HG02798 (cell line): ENCODE measurements around the gene FGD4.

ENCODE experiments used
- ATAC-seq: cut with Tn5 transposase; IDR thresholded peaks from one replicate; pipeline ENCODE4 v1.9.1; 2021; ENCODE audit warnings: mild to moderate bottlenecking; ENCODE audit not compliant: unreplicated experiment, poor library complexity

FGD4 gene

GRCh38 chr12:32451816-32452215 lies 52.5 kb downstream of the FGD4 start:
- ATAC-seq: no peak

GRCh38 chr12:32454075-32454474 lies 54.7 kb downstream of the FGD4 start:
- no peak for ATAC-seq

- ATAC-seq: no peak
These were observed 55.5 kb downstream of the FGD4 start for GRCh38 chr12:32454866-32455265.

- ATAC-seq: no peak
These were observed 56.3 kb downstream of the FGD4 start for GRCh38 chr12:32455607-32456071.

GRCh38 chr12:32457251-32458025 lies 58.1 kb downstream of the FGD4 start:
- ATAC-seq: no peak

GRCh38 chr12:32460638-32461037 lies 61.3 kb downstream of the FGD4 start:
- no peak for ATAC-seq

GRCh38 chr12:32462908-32463307 lies 63.5 kb downstream of the FGD4 start:
- no peak for ATAC-seq

GRCh38 chr12:32466187-32466586 lies 66.8 kb downstream of the FGD4 start:
- no peak for ATAC-seq

- ATAC-seq: no peak
These were observed 67.8 kb downstream of the FGD4 start for GRCh38 chr12:32466986-32467711.

- ATAC-seq: no peak
These were observed 68.9 kb downstream of the FGD4 start for GRCh38 chr12:32467959-32468863.

- ATAC-seq: no peak
These were observed 71.6 kb downstream of the FGD4 start for GRCh38 chr12:32470936-32471470.

GRCh38 chr12:32471591-32472001 lies 72.2 kb downstream of the FGD4 start:
- no peak for ATAC-seq

GRCh38 chr12:32475724-32476123 lies 76.4 kb downstream of the FGD4 start:
- ATAC-seq: no peak

GRCh38 chr12:32476446-32476845 lies 77.1 kb downstream of the FGD4 start:
- no peak for ATAC-seq

- no peak for ATAC-seq
These were observed 78.4 kb downstream of the FGD4 start for GRCh38 chr12:32477714-32478113.

- no peak for ATAC-seq
These were observed 78.8 kb downstream of the FGD4 start for GRCh38 chr12:32478166-32478565.

- ATAC-seq: no peak
These were observed 79.7 kb downstream of the FGD4 start for GRCh38 chr12:32478858-32479725.

GRCh38 chr12:32482226-32482625 lies 82.9 kb downstream of the FGD4 start:
- ATAC-seq: peak; percentile 85

- ATAC-seq: no peak
These were observed 84.1 kb downstream of the FGD4 start for GRCh38 chr12:32483499-32483898.
